ENCODE measurements around the gene FAM193B. TPM values are rescaled to one million over a fixed set of nuclear protein-coding genes. Genes with fewer than 3 reads are reported as not detected.
A peak's percentile ranks its signal among the peaks of the same experiment; 100 is the strongest.

The FAM193B gene
- total RNA-seq, 1 donor from 2014 or later, result 28.1 TPM

- DNase-seq, result no peak
These were observed 69.3 kb downstream of the FAM193B start for GRCh38 chr5:177484902-177485549.

GRCh38 chr5:177483994-177484901 is 70.1 kb downstream of the FAM193B start:
- DNase-seq, result no peak

- no peak for DNase-seq
These were observed 71.3 kb downstream of the FAM193B start for GRCh38 chr5:177483042-177483441.

- DNase-seq, result no peak
These were observed 72.0 kb downstream of the FAM193B start for GRCh38 chr5:177482359-177482795.

GRCh38 chr5:177479774-177480173 is 74.6 kb downstream of the FAM193B start:
- DNase-seq, result no peak

GRCh38 chr5:177478711-177479646 is 75.4 kb downstream of the FAM193B start:
- peak; percentile 66 for DNase-seq

GRCh38 chr5:177477701-177478477 is 76.5 kb downstream of the FAM193B start:
- no peak for DNase-seq

GRCh38 chr5:177476531-177477233 is 77.7 kb downstream of the FAM193B start:
- no peak for DNase-seq

GRCh38 chr5:177475563-177476427 is 78.6 kb downstream of the FAM193B start:
- DNase-seq, result no peak

GRCh38 chr5:177474846-177475562 is 79.4 kb downstream of the FAM193B start:
- no peak for DNase-seq

GRCh38 chr5:177474002-177474476 is 80.3 kb downstream of the FAM193B start:
- no peak for DNase-seq

- DNase-seq, result peak; percentile 86
These were observed 80.8 kb downstream of the FAM193B start, which contains the start of gene DBN1 for GRCh38 chr5:177473443-177474001. Gene DBN1 (minus strand): TSS chr5:177473634. CDS start chr5:177473521, 113 bp downstream.

GRCh38 chr5:177472460-177473442 is 81.6 kb downstream of the FAM193B start:
- DNase-seq, result peak; percentile 82

GRCh38 chr5:177471610-177472356 is 82.6 kb downstream of the FAM193B start:
- DNase-seq, result no peak

- DNase-seq, result no peak
These were observed 83.4 kb downstream of the FAM193B start for GRCh38 chr5:177470759-177471536.
